A204.1 (cell line): Measurements from ENCODE around the gene HOXA13.

Experiments used
- FAIRE-seq: peaks from 2 replicates; lab custom pipeline; 2012; peaks lifted over from hg19 to GRCh38; lab: Jason Lieb, UNC

The HOXA13 gene

DNA sequence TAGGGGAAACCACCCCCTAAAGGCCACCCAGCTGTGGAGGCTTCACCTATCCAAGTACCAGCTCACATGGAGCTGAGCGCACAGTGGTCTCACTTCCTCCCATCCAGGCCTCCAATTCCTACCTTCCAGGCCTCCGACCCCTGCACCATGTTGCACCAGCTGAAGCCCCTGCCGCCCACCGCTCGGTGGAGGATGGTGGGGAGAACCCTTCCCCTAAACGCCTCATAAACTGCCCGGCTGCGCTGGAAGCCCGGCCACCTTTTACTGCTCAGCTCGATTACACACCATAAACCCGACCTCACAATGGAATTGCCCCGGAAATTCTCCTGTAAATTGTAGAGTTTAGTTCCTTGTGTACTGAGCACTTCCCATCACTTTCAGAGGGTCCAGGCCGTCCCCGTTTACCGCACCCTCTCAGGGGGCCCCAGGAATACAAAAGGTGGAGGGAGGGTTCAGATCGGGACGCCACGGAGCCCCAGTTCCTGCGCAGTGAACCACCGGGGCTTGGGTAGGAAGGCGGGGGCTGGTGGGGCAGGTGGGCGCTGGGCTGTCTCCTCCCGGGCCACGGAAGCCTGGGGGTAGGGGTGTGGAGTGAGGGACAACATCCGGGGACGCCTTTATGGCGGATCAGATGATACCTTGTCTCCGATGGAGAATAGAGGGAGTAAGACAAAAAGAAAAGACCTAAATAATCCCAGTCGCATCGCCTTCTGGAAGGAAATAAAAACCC is 42.0 kb downstream of the HOXA13 start:
- no peak for FAIRE-seq

DNA sequence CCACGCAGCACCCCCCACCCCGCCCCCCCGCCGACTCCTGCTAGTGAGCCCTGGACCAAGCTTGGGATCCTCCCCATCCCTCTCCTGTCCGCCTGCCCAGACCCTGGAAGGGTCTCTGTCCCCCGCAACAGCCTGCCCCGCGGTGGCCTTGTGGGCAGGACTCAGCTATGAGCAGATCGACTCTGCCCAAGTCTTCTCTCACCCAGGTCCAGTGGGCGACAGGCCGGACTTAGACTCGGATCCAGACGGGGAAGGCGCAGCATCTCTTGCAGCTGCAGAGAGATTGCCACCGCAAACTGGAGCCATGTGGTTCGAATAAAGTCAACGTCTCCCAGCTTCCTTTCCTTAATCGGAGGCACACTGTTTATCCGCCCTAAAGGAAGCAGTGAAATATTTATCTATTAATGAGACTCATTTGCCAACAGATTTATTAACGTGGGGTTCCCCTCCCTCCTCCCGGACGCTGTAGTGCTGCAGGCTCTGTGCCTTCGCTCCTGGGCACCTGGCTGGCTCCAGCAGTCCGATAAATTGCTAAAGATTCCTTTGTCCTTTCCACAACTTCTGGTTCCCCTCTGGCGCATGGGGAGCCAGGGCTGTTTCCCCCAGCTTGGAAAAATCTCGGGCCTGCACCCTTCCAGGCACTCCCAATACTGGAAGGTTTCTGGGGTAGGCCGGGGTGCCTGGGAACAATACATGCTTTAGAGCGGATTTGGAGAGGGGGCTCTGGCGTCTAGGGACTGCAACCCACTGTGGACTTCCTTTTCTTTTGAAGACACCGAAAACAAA is 42.8 kb downstream of the HOXA13 start:
- no peak for FAIRE-seq

DNA sequence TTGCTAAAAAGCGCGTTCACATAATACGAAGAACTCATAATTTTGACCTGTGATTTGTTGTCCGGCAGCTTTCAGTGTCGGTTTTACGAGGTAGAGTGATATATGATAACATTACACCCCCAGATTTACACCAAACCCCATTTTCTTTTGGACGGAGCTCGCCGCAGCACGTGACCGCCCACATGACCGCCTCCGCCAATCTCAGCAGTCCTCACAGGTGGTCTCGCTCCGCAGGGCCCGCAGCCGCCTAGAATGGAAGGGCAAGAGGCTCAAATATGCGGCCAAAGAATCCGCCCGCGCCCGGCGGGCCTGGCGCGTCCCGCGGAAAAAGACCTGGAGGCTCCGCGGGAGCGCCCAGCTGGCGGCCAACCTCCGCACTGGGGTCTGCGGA is 43.4 kb downstream of the HOXA13 start, which contains the start of gene HOXA7:
Gene HOXA7, minus strand, starts transcription at position 168 of the 391 bp plus-strand sequence. Its CDS starts 130 bp downstream, at position 38.
- no peak for FAIRE-seq

DNA sequence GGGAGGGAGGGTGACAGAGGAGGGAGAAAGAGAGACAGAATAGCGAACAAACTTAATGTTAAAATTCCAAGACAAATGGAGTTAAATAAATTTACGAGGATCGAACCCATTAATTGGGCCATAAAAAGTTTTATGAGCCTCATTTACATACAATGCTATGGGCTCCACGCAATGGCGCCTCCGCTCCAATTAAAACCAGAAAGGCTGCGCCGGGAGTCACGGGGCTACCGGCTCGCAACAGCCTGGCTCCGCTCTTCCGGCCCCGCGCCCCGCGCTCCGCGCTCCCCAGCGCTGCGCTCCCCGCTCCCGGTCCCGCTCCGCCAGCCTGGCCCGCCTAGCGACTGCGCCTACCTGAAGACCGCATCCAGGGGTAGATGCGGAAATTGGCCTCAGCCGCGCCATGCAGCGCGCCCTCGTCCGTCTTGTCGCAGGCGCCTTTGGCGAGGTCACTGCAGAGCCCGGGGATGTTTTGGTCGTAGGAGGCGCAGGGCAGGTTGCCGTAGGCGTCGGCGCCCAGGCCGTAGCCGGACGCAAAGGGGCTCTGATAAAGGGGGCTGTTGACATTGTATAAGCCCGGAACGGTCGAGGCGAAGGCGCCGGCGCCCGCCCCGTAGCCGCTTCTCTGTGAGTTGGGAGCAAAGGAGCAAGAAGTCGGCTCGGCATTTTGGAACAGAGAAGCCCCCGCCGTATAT is 43.9 kb downstream of the HOXA13 start:
- FAIRE-seq = no peak

DNA sequence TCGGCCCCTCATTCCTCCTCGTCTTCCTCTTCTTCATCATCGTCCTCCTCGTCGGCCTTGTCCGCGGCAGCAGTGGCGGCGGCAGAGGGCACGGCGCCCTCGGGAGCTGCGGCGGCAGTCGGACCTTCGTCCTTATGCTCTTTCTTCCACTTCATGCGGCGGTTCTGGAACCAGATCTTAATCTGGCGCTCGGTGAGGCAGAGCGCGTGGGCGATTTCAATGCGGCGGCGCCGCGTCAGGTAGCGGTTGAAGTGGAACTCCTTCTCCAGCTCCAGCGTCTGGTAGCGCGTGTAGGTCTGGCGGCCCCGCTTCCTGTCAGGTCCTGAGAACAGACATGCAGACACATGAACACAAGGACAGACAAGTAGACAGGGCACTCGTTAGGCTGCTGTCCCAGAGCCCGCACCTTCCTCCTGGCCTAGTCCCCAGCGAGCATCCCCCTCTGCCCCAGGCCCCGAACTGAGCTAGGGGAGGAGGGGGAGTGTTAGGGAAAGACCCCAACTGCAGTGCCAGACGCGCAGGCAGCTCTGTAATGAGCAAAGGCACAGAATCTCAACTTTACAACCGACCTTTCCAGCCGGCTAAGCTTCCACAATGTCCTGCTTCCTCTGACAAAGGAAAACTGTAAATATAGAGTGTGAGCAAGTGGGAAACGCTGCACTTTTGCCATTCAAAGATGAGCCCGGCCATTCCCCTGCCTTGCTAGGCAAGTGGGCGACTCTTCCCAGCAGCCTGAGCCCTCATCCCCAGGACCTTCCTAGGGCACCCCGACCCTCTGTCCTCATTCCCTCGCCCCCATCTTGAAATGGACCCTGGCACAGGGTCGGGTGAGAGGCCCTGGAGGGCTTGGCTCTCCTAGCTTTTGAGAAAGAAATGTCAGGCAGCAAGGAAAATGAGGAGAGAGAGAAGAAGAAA is 44.7 kb downstream of the HOXA13 start:
- no peak for FAIRE-seq

DNA sequence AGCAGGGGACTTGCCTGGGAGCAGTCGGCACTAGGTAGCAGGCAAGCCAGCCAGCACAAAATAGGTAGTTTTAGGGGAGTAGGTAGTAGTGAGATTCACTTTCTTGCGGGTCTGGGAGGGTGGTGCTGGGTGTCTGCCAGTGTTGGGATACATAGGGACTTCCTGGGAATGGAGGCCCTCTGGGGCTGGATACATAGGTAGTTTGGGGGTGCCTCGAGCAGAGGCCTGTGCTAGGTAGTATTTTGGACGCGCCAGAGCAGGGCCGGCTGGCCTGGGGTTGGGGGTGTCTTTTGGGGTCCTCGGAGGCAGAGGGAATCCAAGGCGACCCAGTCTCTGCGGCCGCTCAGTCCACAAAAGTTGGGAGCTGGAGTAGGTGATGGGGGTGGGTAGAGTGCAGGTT is 45.5 kb downstream of the HOXA13 start:
- FAIRE-seq = no peak

DNA sequence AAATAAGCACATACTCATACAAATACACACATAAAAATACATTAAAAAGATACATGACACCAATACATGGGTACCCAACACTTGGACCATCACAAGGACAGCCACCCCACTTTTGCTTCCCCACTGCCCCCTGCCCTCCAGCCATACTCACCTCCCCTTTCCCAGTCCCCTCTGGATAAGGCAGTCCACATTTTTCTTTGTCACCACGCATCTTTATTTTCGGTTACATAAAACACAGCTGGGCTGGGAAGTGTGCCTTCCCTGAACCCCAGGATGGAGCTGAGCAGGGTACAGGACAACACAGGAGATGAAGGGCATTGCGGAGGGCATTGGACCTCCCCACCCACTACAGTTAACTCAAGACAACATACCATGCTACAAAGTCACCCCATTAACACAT is 46.4 kb downstream of the HOXA13 start:
- no peak for FAIRE-seq

DNA sequence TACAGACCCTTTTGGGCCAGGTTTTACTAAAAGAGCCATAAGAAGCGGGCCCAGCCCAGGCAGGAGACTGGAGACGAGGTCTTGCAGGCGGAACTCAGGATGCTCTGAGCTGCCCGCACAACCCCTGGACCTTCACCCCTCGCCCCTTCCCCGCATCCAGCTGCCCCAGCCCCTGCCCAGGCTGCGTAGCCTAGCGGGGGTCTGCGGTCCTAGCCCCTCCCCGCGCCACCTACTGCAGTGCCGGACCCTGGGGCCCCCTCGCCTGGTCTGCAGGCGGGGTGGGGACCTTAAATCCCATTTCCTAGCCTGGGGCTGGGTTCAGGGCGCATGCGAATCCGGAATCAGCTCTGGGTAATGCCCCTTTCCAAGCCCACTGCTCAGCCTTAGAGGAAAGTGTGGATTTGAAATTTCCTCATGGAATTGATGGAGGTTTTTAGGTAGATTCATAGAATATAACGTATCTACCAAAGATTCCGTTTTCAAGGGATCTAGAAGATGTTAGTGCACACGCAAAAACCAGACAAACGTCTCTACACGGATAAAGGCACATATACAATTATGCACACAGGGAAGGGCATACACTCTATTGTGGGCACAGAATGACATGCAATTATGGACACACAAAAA is 47.0 kb downstream of the HOXA13 start:
- FAIRE-seq = no peak

DNA sequence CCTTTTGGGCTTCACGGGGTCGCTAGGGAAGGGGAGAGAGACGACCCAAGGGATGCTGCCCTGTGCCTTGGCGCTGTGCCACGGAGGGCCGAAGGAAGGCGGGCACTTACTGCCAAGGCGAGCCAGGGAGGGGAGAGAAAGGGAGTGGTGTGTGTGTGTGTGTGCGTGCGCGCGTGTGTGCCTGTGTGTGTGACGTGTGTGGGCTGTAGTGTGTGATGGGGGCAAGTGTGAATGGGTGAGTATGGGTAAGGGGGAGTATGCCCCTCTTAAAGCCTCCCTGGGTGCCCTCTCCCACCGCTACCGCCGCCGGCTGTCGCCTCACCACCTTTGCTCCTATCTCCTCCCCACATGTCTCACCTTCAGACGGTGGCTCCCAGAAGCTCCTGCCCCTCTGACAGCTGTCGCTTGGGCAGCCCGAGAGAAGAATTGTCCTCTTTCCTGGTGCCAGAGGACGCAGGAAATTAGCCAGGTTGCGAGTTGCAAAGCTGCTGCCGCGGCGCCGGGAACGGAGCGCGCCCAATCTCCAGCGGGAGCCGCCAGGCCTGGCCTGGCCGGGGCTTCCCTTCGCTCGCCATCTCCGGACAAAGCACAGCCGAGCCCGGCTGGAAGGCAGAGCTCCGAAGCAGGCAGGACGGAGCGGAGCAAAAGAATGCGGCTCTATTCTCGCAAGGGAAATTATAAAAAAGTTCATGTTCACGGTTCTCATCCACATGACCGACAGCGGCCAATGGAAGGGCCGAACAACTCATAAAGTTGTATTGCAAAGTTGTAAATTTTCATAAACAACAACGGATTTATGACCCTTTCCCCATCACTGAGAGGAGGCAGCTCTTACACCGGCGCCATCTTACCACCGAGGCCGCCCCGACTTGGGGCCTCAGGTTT is 47.7 kb downstream of the HOXA13 start, which contains the start of gene HOXA3:
Gene HOXA3, minus strand, starts transcription at position 653 of the 885 bp plus-strand sequence. CDS start 41,943 bp downstream, outside the sequence.
- FAIRE-seq = no peak

DNA sequence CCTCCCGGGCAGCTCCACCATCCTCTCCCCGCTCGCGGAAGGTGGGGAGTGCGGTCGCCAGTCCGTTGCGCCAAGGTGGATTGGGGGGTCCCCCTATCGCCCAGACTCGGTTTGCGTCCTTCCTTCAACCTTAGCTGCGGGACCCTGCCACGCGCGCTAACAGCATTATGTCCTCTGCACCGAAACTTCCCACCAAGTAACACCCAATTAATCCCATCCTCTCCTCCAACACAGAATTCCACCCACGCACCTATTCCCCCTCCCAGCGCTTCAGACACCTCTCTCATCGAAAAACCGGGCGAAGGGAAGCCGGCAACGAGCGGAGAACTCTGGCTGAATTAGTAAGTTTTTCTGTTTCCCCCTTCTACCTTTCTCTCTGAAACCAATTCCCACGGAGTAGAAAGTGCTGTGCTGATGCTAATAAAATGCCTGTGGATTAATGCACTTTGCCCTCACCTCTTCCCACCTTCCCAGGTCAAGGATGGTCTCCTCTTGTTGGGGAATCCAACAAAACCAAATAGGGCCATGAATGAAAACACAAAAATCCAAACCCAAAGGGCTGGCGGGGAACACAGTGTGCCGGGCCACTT is 48.5 kb downstream of the HOXA13 start:
- FAIRE-seq = no peak

DNA sequence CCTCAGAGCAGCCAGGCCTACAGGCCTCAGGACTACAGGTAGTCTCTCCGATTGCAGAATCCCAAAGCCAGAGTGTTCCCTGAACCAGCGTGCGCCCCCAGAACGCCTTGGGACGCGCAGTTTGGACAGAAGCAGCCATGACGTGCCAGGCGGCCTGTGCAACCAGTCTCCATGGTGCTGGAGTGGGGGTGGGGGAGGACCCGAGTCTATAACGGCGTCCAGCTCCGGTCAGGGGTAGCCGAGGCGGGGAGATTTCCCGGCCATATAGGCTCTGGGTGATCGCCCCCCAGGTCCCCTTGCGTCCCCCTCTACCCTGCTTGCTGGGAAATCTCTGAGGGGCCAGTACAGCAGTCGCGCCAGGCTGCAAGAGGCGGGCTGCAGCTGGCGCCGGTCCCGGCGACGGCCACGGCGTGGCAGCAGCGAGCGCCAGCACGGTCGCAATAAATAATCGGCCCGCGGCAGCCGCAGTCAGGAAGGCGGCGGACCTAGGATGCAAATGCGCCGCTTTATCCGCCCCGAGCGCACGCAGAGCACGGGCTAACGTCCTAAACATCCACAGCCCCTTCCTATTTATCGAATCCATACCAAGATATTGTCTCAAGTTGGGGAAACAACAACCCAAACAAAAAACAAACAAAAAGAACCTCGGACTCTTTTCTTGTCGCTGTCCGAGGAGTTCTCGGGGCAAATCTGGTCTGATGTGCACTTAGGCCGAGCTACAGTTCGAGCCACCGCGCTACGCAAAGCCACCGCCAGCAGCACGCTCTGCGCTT is 49.1 kb downstream of the HOXA13 start:
- no peak for FAIRE-seq

DNA sequence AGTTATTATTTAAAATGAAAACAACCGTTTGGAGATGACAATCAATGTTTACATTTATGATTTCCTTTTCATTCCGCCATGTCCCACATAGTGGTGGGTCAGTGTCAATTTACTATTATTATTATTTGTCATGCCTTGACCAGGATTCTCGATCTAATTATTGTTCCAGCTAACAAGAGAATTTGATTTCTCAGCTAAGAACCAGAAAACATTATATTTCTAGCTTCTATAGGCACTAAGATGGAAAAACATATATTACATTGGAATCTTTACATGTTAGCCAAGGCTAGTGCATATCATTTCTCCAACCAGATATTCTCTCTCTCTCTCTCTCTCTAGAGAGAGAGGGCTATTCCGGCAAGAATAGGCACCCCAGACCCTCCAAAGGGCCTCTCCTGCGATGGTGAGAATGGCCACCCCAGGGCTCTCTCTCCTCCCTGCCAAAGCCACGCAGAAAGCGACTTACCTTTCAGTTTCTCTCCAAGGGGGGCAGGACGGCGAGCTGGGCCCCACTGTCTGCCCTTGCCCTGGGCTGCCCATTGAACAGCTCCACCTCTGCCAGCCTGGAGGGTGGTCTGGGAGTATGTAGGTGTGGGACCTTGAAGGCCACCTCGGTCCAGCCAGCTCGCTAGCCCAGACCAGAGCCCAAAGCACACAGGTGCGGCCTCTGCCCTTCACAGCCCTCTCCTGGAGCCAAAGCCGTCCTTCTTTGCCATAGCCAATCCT is 49.9 kb downstream of the HOXA13 start:
- no peak for FAIRE-seq

DNA sequence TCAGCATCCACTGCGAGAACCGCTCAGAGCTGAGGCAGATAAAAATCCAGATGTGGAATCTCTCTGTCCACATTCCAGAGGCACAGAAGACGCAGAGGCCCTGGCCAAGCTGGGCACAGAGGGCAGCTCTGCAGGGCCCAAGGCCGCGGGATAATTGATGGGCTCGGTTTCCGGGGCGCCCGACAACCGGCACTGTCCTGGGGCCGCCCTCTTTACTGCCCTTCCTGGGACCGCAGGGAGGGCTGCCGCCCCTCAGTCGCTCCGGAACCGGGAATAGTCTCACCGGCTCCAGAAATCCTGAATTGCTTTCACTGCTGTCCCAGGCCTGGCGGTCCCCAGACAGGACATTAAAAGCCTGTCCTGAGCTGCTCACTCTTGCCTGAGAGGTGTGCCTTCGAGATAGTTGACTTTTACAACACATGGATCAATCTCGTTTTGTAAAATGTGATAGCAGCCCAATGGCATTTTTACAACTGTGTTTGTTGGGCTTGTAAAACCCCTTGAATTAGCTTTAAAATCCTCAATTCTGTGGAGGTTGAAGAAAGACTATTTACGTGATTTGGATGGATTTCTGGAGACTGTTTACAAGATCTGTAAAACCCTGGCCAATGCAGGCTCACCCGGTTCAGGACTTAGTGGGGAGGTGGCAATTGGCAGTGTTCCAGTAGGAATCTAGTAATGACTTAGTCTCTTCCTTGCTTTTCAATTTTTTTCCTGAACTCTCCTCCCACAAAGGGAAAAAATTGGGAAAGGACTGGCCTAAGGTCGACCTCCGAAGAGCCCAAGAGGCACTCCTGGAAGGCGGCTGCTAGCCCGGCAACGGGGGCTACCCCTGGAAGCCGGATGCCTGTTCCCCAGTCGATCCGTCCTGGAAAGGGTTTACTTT is 50.9 kb downstream of the HOXA13 start:
- no peak for FAIRE-seq

DNA sequence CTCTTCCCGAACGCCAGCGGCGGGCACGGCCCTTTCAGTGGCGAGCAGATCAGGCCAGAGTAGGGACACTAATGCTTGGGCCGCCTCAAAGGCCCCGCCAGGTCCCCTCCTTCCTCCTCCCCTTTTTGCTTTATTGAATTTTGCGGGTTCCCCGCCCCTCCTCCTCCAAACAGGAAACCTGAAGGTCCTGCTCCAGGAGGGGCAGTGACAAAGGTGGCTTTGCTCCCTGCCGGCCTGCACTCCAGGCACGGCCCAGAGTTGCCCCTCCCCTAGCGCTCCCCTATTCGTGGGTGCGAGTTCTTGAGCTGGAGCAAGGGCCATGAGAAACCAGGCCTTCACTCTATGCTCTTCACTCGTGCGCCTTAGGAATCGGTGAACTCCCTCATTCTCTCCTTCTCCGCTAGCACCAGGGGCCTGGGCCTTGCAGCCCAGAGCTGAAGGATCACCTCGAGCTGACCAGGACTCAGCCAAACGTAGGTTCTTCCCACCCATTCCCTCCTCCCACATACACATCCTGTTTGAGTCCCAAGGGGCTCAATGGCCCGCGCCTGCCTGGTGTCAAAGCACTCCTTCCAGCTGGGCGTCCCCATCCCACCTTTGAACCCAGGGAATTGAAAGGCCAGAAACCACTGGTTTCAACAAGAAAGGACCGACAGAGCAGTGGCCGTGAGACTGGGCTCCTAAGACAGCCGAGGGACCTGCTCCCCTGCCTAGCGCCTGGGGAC is 51.7 kb downstream of the HOXA13 start:
- no peak for FAIRE-seq

DNA sequence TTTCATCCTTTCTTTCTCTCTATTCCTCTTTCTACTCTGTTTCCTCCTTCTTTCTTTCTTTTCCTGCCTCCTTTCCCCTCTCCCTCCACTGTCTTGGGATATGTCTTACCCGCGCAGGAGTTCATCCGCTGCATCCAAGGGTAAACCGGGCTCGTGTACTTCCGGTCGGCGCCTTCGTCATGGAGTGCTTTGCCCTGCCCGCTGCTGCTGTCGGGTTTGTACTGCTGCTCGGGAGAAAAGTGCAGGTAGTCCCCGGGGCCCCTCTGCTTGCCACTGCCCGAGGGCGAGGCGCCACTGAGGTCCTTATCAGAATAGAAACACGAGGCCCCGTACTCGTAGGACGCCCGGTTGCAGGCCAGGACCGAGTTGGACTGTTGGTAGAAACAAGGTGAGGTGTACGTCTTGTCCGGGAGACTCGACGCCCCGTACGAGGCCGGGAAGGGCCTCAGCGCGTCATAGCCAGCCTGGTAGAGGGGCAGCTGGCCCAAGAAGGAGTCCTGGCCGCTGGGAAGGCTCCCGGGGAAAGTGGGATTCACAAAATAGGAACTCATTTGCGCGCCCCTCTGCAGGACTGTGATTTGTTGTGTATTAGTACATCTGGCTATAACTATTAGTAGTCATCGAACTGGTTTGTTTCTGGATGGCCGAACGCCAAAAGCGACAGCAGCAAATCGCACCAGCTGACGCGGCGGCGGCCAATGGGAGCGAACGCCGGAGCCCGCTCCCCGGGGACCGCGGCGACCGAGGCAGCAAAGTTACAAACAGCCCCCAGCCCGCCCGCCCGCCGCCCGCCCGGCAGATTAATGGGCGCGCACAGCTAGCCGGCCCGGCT is 52.5 kb downstream of the HOXA13 start, which contains the start of gene HOXA6:
Gene HOXA6, minus strand, starts transcription at position 576 of the 832 bp plus-strand sequence. Its CDS starts 25 bp downstream, at position 551.
- no peak for FAIRE-seq
